Caco-2 (cell line): ENCODE results near the gene DCLRE1C. TPM values are rescaled to one million over a fixed set of nuclear protein-coding genes. Genes with fewer than 3 reads are reported as not detected.

Experiments used
- BruUV-seq: library from RNA; stranded (reverse); fragments of 400-500 nt; replicated peaks from 2 replicates; lab custom pipeline; 2021; lab: Mats Ljungman, UMichigan
- CTCF ChIA-PET: fragments of 300-600 bp; sonication (Branson Sonifier 250); formaldehyde crosslinking; loops from one replicate; lab custom pipeline; 2022; ENCODE audit warnings: antibody characterized with exemption; lab: Charles Lee
- POLR2A ChIA-PET: fragments of 300-600 bp; sonication (Branson Sonifier 250); formaldehyde crosslinking; loops from one replicate; lab custom pipeline; 2022; ENCODE audit warnings: antibody characterized with exemption; lab: Charles Lee
- DNase-seq, 2 experiments: peaks; one replicate each; pipeline versions ENCODE4 v3.0.0 to v3.0.0-alpha.2; 2020 to 2022
- H3K27me3 ChIP-seq: replicated peaks from 2 replicates; pipeline ENCODE4 v1.6.0; 2011; ENCODE audit warnings: low read length; ENCODE audit not compliant: control insufficient read depth, insufficient read depth
- H3K36me3 ChIP-seq: 2 replicates; pipeline ENCODE4 v1.5.1; 2011; ENCODE audit warnings: low read length; ENCODE audit not compliant: control insufficient read depth, insufficient read depth
- H3K4me1 ChIP-seq: fragments of 250-450 bp; sonication (Bioruptor Pico); 2 replicates; pipeline ENCODE4 v1.5.1; 2020; ENCODE audit warnings: mild to moderate bottlenecking
- H3K4me3 ChIP-seq: 2 replicates; pipeline ENCODE4 v1.5.1; 2011; ENCODE audit warnings: low read depth, mild to moderate bottlenecking, control low read depth, low read length
- H3K9me3 ChIP-seq: fragments of 250-450 bp; sonication (Bioruptor Pico); 2 replicates; pipeline ENCODE4 v1.5.1; 2020; ENCODE audit warnings: mild to moderate bottlenecking, moderate library complexity
- H3K27ac Mint-ChIP-seq: one replicate; pipeline ENCODE4 v1.8.0; 2022; ENCODE audit warnings: mixed read lengths; ENCODE audit not compliant: unreplicated experiment
- H3K27me3 Mint-ChIP-seq: one replicate; pipeline ENCODE4 v1.8.0; 2022; ENCODE audit warnings: mixed read lengths; ENCODE audit not compliant: insufficient read depth, unreplicated experiment
- H3K36me3 Mint-ChIP-seq: one replicate; pipeline ENCODE4 v1.8.0; 2022; ENCODE audit warnings: mild to moderate bottlenecking, mixed read lengths; ENCODE audit not compliant: insufficient read depth, unreplicated experiment
- H3K4me1 Mint-ChIP-seq: one replicate; pipeline ENCODE4 v1.8.0; 2022; ENCODE audit warnings: low read depth, mixed read lengths; ENCODE audit not compliant: unreplicated experiment
- H3K4me3 Mint-ChIP-seq: one replicate; pipeline ENCODE4 v1.8.0; 2022; ENCODE audit warnings: mild to moderate bottlenecking, moderate library complexity, mixed read lengths; ENCODE audit not compliant: unreplicated experiment
- H3K9me3 Mint-ChIP-seq: one replicate; pipeline ENCODE4 v1.8.0; 2022; ENCODE audit warnings: mixed read lengths; ENCODE audit not compliant: unreplicated experiment
- CTCF ChIP-seq, 2 experiments: fragments of 200-600 bp in 1 of 2; IDR thresholded peaks; 1 replicate in 1 of 2; 2 replicates in 1 of 2; pipeline versions ENCODE4 v1.5.1 to v1.8.0; 2011 to 2022; ENCODE audit warnings: antibody characterized with exemption in 1 of 2, control low read depth in 1 of 2, inconsistent platforms in 1 of 2, low read depth in 1 of 2, low read length in 1 of 2, mild to moderate bottlenecking in 1 of 2, moderate library complexity in 1 of 2; ENCODE audit not compliant: insufficient read depth in 1 of 2, severe bottlenecking in 1 of 2, unreplicated experiment in 1 of 2
- intact Hi-C: fragments of 100-400 bp; cut with micrococcal nuclease; formaldehyde crosslinking; loops from one replicate; pipeline ENCODE4 v1.10.0; 2022; ENCODE audit not compliant: unreplicated experiment
- total RNA-seq: library from RNA; stranded (reverse); gene quantifications from 2 replicates; pipeline ENCODE4 v1.2.3, GENCODE V29; 2022

The DCLRE1C gene
- total RNA-seq, 1 experiment from 2014 or later: 23.7 TPM

- no peak for TF ChIP-seq CTCF (IDR thresholded peaks at IDR 0.05; ENCODE audit: insufficient read depth in 1 of 2, low read depth in 1 of 2, low read length in 1 of 2, severe bottlenecking in 1 of 2, unreplicated experiment in 1 of 2)
- Mint-ChIP-seq H3K4me1 (no peaks in the 10 kb centered on the region), H3K27me3 (no peaks in the 10 kb centered on the region), H3K9me3 (no peaks in the 10 kb centered on the region), H3K36me3 (no peaks in the 10 kb centered on the region), H3K27ac (no peak overlapping the region), H3K4me3 (no peak overlapping the region)
- Histone ChIP-seq H3K4me1 (no peaks in the 10 kb centered on the region), H3K9me3 (no peaks in the 10 kb centered on the region), H3K36me3 (no peaks in the 10 kb centered on the region), H3K4me3 (no peak overlapping the region), H3K27me3 (no peaks in the 10 kb centered on the region)
- ChIA-PET CTCF (no interaction called here), POLR2A (no interaction called here)
- DNase-seq: no peak
- BruUV-seq: no TSS peak
- intact Hi-C loops: no loop called here
These were observed 14.0 kb upstream of the DCLRE1C start for GRCh38 chr10:14967897-14968296.

- TF ChIP-seq CTCF (IDR thresholded peaks at IDR 0.05; ENCODE audit: insufficient read depth in 1 of 2, low read depth in 1 of 2, low read length in 1 of 2, severe bottlenecking in 1 of 2, unreplicated experiment in 1 of 2): no peak
- DNase-seq: peak; percentile 98 to 99
- H3K36me3 Mint-ChIP-seq: peaks cover 23% of the 10 kb centered on the region
- ChIA-PET POLR2A (interaction anchor here (0.5 to 2.1 kb wide), 11 partner anchors 81 to 774 kb away, joined by 3 to 22 read pairs (median 6); partner anchors contain the start of genes CDNF, HSPA14, MSANTD7 and RPP38), CTCF (interaction anchor here (0.6 to 1.4 kb wide), 4 partner anchors 12 to 121 kb away, joined by 3 to 6 read pairs (median 4); partner anchors contain the start of genes CDNF, HSPA14 and MSANTD7)
- no peaks in the 10 kb centered on the region for H3K9me3 Mint-ChIP-seq
- H3K27me3 Mint-ChIP-seq: no peaks in the 10 kb centered on the region
- peak within 1 kb of the TSS; percentile 100 for H3K27ac Mint-ChIP-seq
- H3K4me3 Mint-ChIP-seq: peak within 1 kb of the TSS; percentile 99
- H3K9me3 ChIP-seq: no peaks in the 10 kb centered on the region
- peaks cover 6% of the 10 kb centered on the region for H3K4me1 Mint-ChIP-seq
- H3K4me3 ChIP-seq: peak within 1 kb of the TSS; percentile 62
- BruUV-seq: no TSS peak
- H3K36me3 ChIP-seq: no peaks in the 10 kb centered on the region
- H3K4me1 ChIP-seq: peaks cover 9% of the 10 kb centered on the region
- H3K27me3 ChIP-seq: no peaks in the 10 kb centered on the region
- intact Hi-C loops: loop anchor here (1.0 to 10.0 kb wide), 3 partner anchors 81 to 385 kb away; partner anchors contain the start of genes CDNF, HSPA14, MSANTD7 and SUV39H2
These were observed 5.5 kb upstream of the DCLRE1C start, which contains the start of gene MEIG1 for GRCh38 chr10:14959221-14960057. MEIG1 (plus strand) TSS chr10:14959388; CDS start chr10:14966469, 7,081 bp downstream.

GRCh38 chr10:14958872-14959220, 5.0 kb upstream of the DCLRE1C start:
- CTCF ChIA-PET: interaction anchor here (0.6 to 1.4 kb wide), 5 partner anchors 13 to 331 kb away, joined by 3 to 6 read pairs (median 4); partner anchors contain the start of genes CDNF, HSPA14 and MSANTD7
- H3K4me1 ChIP-seq: peaks cover 9% of the 10 kb centered on the region
- intact Hi-C loops: loop anchor here (1.0 to 10.0 kb wide), 3 partner anchors 81 to 384 kb away; partner anchors contain the start of genes CDNF, HSPA14, MSANTD7 and SUV39H2

More at GRCh38 chr10:14958872-14959220, 5.0 kb upstream of the DCLRE1C start:
- no peak for DNase-seq
- Mint-ChIP-seq H3K4me3 (peak overlapping the region; percentile 99), H3K27me3 (no peaks in the 10 kb centered on the region), H3K9me3 (no peaks in the 10 kb centered on the region), H3K4me1 (peaks cover 6% of the 10 kb centered on the region), H3K27ac (peak overlapping the region; percentile 100), H3K36me3 (peaks cover 29% of the 10 kb centered on the region)
- BruUV-seq: TSS peak; percentile 84
- Histone ChIP-seq H3K9me3 (no peaks in the 10 kb centered on the region), H3K36me3 (no peaks in the 10 kb centered on the region), H3K4me3 (peak overlapping the region; percentile 62), H3K27me3 (no peaks in the 10 kb centered on the region)
- TF ChIP-seq CTCF (IDR thresholded peaks at IDR 0.05; ENCODE audit: insufficient read depth in 1 of 2, low read depth in 1 of 2, low read length in 1 of 2, severe bottlenecking in 1 of 2, unreplicated experiment in 1 of 2): no peak
- POLR2A ChIA-PET: interaction anchor here (0.5 to 2.1 kb wide), 8 partner anchors 81 to 774 kb away, joined by 3 to 22 read pairs (median 7); partner anchors contain the start of genes CDNF, HSPA14, MSANTD7 and RPP38
